ENCODE data around the gene SOX5. TPM values are rescaled to one million over a fixed set of nuclear protein-coding genes. Genes with fewer than 3 reads are reported as not detected.

SOX5 gene
- total RNA-seq, 1 donor from 2014 or later = 21.1 TPM

DNA sequence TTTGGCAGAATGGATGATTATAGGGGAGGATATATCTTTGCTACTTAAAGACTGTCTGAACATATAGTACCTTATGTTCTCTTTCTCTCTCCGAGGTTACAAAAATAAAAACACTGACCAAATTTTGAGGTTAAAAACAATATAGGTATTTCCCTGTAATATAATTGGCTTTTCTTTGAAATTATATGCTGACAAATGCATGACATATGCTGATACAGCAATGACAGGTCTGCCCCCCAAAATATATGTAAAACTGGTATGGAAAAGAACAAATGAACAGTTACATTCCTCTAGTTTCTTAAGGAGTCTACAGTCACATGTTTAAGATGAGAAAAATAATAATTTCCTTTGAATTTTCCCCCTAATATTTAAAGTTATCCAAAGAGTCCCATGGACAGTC, 405.7 kb downstream of the SOX5 start:
- Histone ChIP-seq H3K27me3 (no peaks in the 10 kb centered on the region), H3K27ac (no peak overlapping the region), H3K4me3 (no peak overlapping the region), H3K36me3 (no peaks in the 10 kb centered on the region), H3K9me3 (no peaks in the 10 kb centered on the region), H3K4me1 (no peaks in the 10 kb centered on the region)
- intact Hi-C loops (cut with DNase I) = no loop called here
- TF ChIP-seq CTCF (IDR thresholded peaks at IDR 0.05) = no peak
- no peak for TF ChIP-seq POLR2A (IDR thresholded peaks at IDR 0.05)
- no peak for TF ChIP-seq POLR2AphosphoS5 (IDR thresholded peaks at IDR 0.05; ENCODE audit: insufficient read depth in 1 of 2, low read depth in 1 of 2)
- no peak for DNase-seq (ENCODE audit: extremely low spot score in 2 of 2)

DNA sequence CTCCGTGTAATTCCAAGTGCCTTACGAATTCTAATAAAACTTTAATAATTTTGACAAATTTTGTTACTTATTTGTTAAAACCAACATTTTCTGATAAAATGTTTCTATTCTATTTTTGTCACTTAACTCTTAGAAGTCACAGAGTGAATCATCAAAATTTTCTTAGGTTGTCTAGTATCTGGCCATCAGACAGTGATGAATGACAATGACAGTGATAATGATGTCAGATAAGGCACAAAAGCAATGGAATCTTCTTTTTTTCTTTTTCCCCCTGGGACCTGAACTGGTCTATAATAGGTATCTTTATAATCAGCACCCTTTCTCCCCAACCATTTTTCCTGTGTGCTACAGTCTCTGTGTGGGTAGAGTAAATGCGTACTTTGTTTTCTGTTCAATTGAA, 407.3 kb downstream of the SOX5 start:
- Histone ChIP-seq H3K9me3 (no peaks in the 10 kb centered on the region), H3K4me3 (no peak overlapping the region), H3K36me3 (no peaks in the 10 kb centered on the region), H3K27ac (no peak overlapping the region), H3K4me1 (no peaks in the 10 kb centered on the region), H3K27me3 (no peaks in the 10 kb centered on the region)
- TF ChIP-seq POLR2A (IDR thresholded peaks at IDR 0.05) (no peak), CTCF (IDR thresholded peaks at IDR 0.05) (no peak), POLR2AphosphoS5 (IDR thresholded peaks at IDR 0.05; ENCODE audit: insufficient read depth in 1 of 2, low read depth in 1 of 2) (no peak)
- intact Hi-C loops (cut with DNase I) = no loop called here
- DNase-seq (ENCODE audit: extremely low spot score in 2 of 2) = no peak

- Histone ChIP-seq H3K9me3 (no peaks in the 10 kb centered on the region), H3K36me3 (no peaks in the 10 kb centered on the region), H3K4me1 (no peaks in the 10 kb centered on the region), H3K27me3 (no peaks in the 10 kb centered on the region), H3K27ac (no peak overlapping the region), H3K4me3 (no peak overlapping the region)
- no peak for TF ChIP-seq POLR2A (IDR thresholded peaks at IDR 0.05)
- TF ChIP-seq POLR2AphosphoS5 (IDR thresholded peaks at IDR 0.05; ENCODE audit: insufficient read depth in 1 of 2, low read depth in 1 of 2) = no peak
- DNase-seq (ENCODE audit: extremely low spot score in 2 of 2) = no peak
- intact Hi-C loops (cut with DNase I) = no loop called here
These were observed 408.9 kb downstream of the SOX5 start for GRCh38 chr12:23540572-23540971.

DNA sequence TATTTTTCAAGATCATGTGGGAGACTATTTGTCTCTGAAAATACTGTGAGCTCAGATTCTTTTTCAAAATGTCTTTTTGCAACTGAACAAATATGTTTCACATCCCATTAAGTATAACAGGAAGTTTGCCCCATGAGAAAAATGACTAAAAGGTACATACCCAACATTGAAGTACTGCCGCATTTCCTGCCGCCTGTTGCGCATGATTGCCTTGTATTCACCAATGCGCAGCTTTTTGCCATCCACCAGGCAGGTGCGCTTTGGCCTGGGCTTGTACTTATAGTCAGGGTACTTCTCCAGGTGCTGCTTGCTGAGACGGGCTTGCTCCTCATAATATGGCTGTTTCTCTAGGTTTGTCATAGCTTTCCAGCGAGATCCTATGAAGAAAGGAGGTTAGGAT, 413.2 kb downstream of the SOX5 start:
- no peak overlapping the region for H3K4me3 ChIP-seq
- intact Hi-C loops (cut with DNase I) = no loop called here

GRCh38 chr12:23535441-23535840, 414.0 kb downstream of the SOX5 start:
- H3K4me1 ChIP-seq = no peaks in the 10 kb centered on the region
- no peak for DNase-seq (ENCODE audit: extremely low spot score in 2 of 2)
- TF ChIP-seq POLR2AphosphoS5 (IDR thresholded peaks at IDR 0.05; ENCODE audit: insufficient read depth in 1 of 2, low read depth in 1 of 2) (no peak), CTCF (IDR thresholded peaks at IDR 0.05) (no peak), POLR2A (IDR thresholded peaks at IDR 0.05) (no peak)
- no peaks in the 10 kb centered on the region for H3K27me3 ChIP-seq
- H3K4me3 ChIP-seq = no peak overlapping the region
- H3K9me3 ChIP-seq = no peaks in the 10 kb centered on the region
- no peak overlapping the region for H3K27ac ChIP-seq
- intact Hi-C loops (cut with DNase I) = no loop called here
- H3K36me3 ChIP-seq = no peaks in the 10 kb centered on the region

More for the DNA sequence above, 413.2 kb downstream of the SOX5 start:
- Histone ChIP-seq H3K27me3 (no peaks in the 10 kb centered on the region), H3K36me3 (no peaks in the 10 kb centered on the region), H3K9me3 (no peaks in the 10 kb centered on the region), H3K4me1 (no peaks in the 10 kb centered on the region), H3K27ac (no peak overlapping the region)
- DNase-seq (ENCODE audit: extremely low spot score in 2 of 2) = no peak
- TF ChIP-seq POLR2AphosphoS5 (IDR thresholded peaks at IDR 0.05; ENCODE audit: insufficient read depth in 1 of 2, low read depth in 1 of 2) = no peak
- TF ChIP-seq POLR2A (IDR thresholded peaks at IDR 0.05) = no peak

- no peaks in the 10 kb centered on the region for H3K27me3 ChIP-seq
- H3K4me3 ChIP-seq = no peak overlapping the region
- no peaks in the 10 kb centered on the region for H3K9me3 ChIP-seq
- DNase-seq (ENCODE audit: extremely low spot score in 2 of 2) = no peak
- intact Hi-C loops (cut with DNase I) = no loop called here
- no peaks in the 10 kb centered on the region for H3K4me1 ChIP-seq
- no peak for TF ChIP-seq CTCF (IDR thresholded peaks at IDR 0.05)
- no peak for TF ChIP-seq POLR2AphosphoS5 (IDR thresholded peaks at IDR 0.05; ENCODE audit: insufficient read depth in 1 of 2, low read depth in 1 of 2)
- TF ChIP-seq POLR2A (IDR thresholded peaks at IDR 0.05) = no peak
- H3K27ac ChIP-seq = no peak overlapping the region
- no peaks in the 10 kb centered on the region for H3K36me3 ChIP-seq
These were observed 415.3 kb downstream of the SOX5 start for GRCh38 chr12:23534196-23534595.

All from vagina (tissue), 2 donors.